Testis (tissue), 2 donors: ENCODE results near the gene MYCN.

Experiments used
- CTCF ChIP-seq, 3 experiments: fragments of 450-650 bp in 2 of 3; fragments of 200-600 bp in 1 of 3; sonication (generic) in 1 of 3; IDR thresholded peaks; one replicate each; pipeline ENCODE4 v1.5.1; 2016 to 2019; ENCODE audit warnings: antibody characterized with exemption in 3 of 3, mild to moderate bottlenecking in 2 of 3, moderate library complexity in 1 of 3
- POLR2A ChIP-seq: fragments of 450-650 bp; IDR thresholded peaks from one replicate; pipeline ENCODE4 v1.6.1; 2017; ENCODE audit warnings: antibody characterized with exemption, mild to moderate bottlenecking, moderate library complexity

DNA sequence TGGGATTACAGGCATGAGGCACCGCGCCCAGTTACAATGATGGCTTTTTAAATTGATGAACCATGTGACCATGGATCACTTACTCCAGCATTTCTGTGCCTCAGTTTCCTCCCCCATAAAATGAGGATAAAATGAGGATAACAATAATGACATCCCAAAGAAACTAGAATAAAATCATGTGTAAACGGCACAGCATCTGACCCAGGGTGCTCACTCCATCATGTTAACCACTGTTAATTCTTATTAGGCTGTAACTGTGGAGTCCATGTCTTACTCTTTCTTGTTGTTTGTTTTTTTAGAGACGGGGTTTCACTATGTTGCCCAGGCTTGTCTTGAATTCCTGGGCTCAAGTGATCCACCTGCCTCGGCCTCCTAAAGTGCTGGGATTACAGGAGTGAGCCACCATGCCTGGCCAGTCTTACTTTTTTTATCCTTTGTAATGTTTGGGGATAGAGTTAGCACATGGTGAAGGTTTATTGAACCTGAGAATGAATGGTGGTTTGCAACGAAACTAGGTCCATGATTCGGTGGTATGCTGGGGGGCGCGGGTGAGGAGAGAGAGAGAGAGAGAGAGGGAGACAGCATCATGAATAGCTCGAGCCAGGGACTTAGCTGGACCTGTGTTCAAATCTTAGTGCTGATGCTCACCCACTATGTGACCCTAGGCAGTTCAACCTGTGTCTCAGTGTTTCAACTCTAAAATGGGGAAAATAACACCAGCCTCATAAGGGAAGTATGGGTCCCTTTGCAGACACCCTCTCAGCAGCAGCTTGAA is 52.3 kb downstream of the MYCN start:
- TF ChIP-seq CTCF (IDR thresholded peaks at IDR 0.05): no peak
- TF ChIP-seq POLR2A: no peak
